ENCODE measurements around the gene NPR2.

Gene NPR2

GRCh38 chr9:35834260-35835215 lies 43.1 kb downstream of the NPR2 start:
- DNase-seq = no peak

- DNase-seq = no peak
Measured at GRCh38 chr9:35835216-35835632, 43.8 kb downstream of the NPR2 start.

- no peak for DNase-seq
Measured at GRCh38 chr9:35835766-35836165, 44.4 kb downstream of the NPR2 start.

- no peak for DNase-seq
Measured at GRCh38 chr9:35836595-35836994, 45.2 kb downstream of the NPR2 start.

- DNase-seq = no peak
Measured at GRCh38 chr9:35839926-35840325, 48.5 kb downstream of the NPR2 start.

- DNase-seq = no peak
Measured at GRCh38 chr9:35840881-35841644, 49.7 kb downstream of the NPR2 start.

GRCh38 chr9:35841645-35841900 lies 50.2 kb downstream of the NPR2 start:
- no peak for DNase-seq

- no peak for DNase-seq
Measured at GRCh38 chr9:35842020-35842745, 50.8 kb downstream of the NPR2 start.

- DNase-seq = no peak
Measured at GRCh38 chr9:35842795-35843194, 51.4 kb downstream of the NPR2 start.

- DNase-seq = no peak
Measured at GRCh38 chr9:35844628-35845270, 53.4 kb downstream of the NPR2 start.

- DNase-seq = no peak
Measured at GRCh38 chr9:35845824-35846771, 54.7 kb downstream of the NPR2 start.

- peak; percentile 75 for DNase-seq
Measured at GRCh38 chr9:35847792-35848572, 56.6 kb downstream of the NPR2 start.

- no peak for DNase-seq
Measured at GRCh38 chr9:35852267-35852815, 61.0 kb downstream of the NPR2 start.

- no peak for DNase-seq
Measured at GRCh38 chr9:35852876-35853865, 61.8 kb downstream of the NPR2 start.

- no peak for DNase-seq
Measured at GRCh38 chr9:35854091-35854762, 62.8 kb downstream of the NPR2 start.

GRCh38 chr9:35856206-35856605 lies 64.8 kb downstream of the NPR2 start:
- no peak for DNase-seq

GRCh38 chr9:35856882-35857281 lies 65.5 kb downstream of the NPR2 start:
- DNase-seq = no peak

- no peak for DNase-seq
Measured at GRCh38 chr9:35858458-35858857, 67.1 kb downstream of the NPR2 start.

Data from stimulated activated CD4-positive, alpha-beta T cell treated with anti-CD3 and anti-CD28 coated beads, Interleukin-1b, Interleukin-23, amount 100 ng/mL, for 48 hours (primary cell).